Uterus (tissue), 4 donors: ENCODE results near the gene SEC24D. TPM values are rescaled to one million over a fixed set of nuclear protein-coding genes. Genes with fewer than 3 reads are reported as not detected.

Experiments
- DNase-seq, 2 donors: peaks; one replicate each; pipeline ENCODE4 v3.0.0-alpha.2; 2019 to 2020
- H3K27ac ChIP-seq, 2 donors: fragments of 200-600 bp; sonication (generic); 1 replicate in 1 of 2; 2 replicates in 1 of 2; pipeline ENCODE4 v1.5.1; 2016 to 2018
- H3K27me3 ChIP-seq, 2 donors: fragments of 200-600 bp; sonication (generic); one replicate each; pipeline ENCODE4 v1.5.1; 2018 to 2019; ENCODE audit warnings: control low read depth in 1 of 2
- H3K36me3 ChIP-seq, 2 donors: fragments of 200-600 bp; sonication (generic); one replicate each; pipeline ENCODE4 v1.5.1; 2019; ENCODE audit warnings: control low read depth in 1 of 2
- H3K4me1 ChIP-seq, 2 donors: fragments of 200-600 bp; sonication (generic); one replicate each; pipeline ENCODE4 v1.5.1; 2018 to 2019; ENCODE audit warnings: control low read depth in 1 of 2
- H3K4me3 ChIP-seq, 2 donors: fragments of 200-600 bp; sonication (generic); 1 replicate in 1 of 2; 2 replicates in 1 of 2; pipeline ENCODE4 v1.5.1; 2018 to 2019; ENCODE audit warnings: mild to moderate bottlenecking in 1 of 2
- H3K9me3 ChIP-seq, 2 donors: fragments of 200-600 bp; sonication (generic); one replicate each; pipeline ENCODE4 v1.5.1; 2019; ENCODE audit warnings: control low read depth in 1 of 2
- POLR2A ChIP-seq, 2 donors: fragments of 450-650 bp; IDR thresholded peaks; one replicate each; pipeline ENCODE4 v1.6.1; 2016; ENCODE audit warnings: antibody characterized with exemption in 2 of 2, mild to moderate bottlenecking in 1 of 2, moderate library complexity in 1 of 2
- intact Hi-C: fragments of 100-400 bp; cut with DNase I; formaldehyde crosslinking; loops from one replicate; pipeline ENCODE4 v1.15.1; 2023; ENCODE audit warnings: low total_unique reads
- total RNA-seq, 4 donors: library from RNA; depleted of rRNA in 3 of 4; stranded (reverse); fragments of >200 nt in 3 of 4; gene quantifications; one replicate each; pipeline versions ENCODE4 v1.1.0 to v1.2.4, GENCODE V29; 2014 to 2023
- TF ChIP-seq, protein P1 (sequence below), 4 experiments: fragments of 200-600 bp in 2 of 4; fragments of 450-650 bp in 2 of 4; sonication (generic) in 2 of 4; IDR thresholded peaks; one replicate each; pipeline ENCODE4 v1.5.1; 2016 to 2019; ENCODE audit warnings: antibody characterized with exemption in 4 of 4, mild to moderate bottlenecking in 2 of 4, moderate library complexity in 1 of 4
- donor health status: DM: yes; HTN: yes; CAD: no.

Gene SEC24D
- total RNA-seq, 4 donors from 2014 or later: 26.1 to 107 (median 61.0) TPM

DNA sequence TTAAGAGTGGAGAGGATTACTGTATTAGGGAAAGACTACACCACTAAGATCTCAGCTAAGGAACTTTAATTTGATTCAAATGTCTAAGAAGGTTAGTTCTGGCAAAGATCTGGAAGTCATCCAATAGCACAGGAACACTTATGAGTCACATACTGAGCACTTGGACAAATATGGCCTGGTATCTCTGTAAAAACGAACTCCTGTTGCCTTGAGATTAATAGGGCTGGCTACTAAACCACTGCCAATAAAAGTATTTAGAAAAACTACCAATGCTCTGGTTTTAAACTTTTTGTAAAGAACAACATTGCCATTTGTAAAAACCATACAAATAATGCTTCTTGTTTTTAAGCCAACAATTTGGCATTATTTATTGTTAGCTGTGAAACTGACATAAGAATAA is 70.5 kb downstream of the SEC24D start:
- Histone ChIP-seq H3K36me3 (no peaks in the 10 kb centered on the region), H3K4me3 (no peak overlapping the region), H3K4me1 (peaks cover 0 to 36% of the 10 kb centered on the region in 2 donors), H3K27ac (peak overlapping the region; percentile 86 to 97), H3K27me3 (no peaks in the 10 kb centered on the region), H3K9me3 (no peaks in the 10 kb centered on the region)
- intact Hi-C loops: loop anchor here (10.0 kb wide), 1 partner anchor 119 kb away; the partner anchor contains the start of gene SYNPO2
- no peak for TF ChIP-seq POLR2A (IDR thresholded peaks at IDR 0.05)
- TF ChIP-seq, protein P1, sequence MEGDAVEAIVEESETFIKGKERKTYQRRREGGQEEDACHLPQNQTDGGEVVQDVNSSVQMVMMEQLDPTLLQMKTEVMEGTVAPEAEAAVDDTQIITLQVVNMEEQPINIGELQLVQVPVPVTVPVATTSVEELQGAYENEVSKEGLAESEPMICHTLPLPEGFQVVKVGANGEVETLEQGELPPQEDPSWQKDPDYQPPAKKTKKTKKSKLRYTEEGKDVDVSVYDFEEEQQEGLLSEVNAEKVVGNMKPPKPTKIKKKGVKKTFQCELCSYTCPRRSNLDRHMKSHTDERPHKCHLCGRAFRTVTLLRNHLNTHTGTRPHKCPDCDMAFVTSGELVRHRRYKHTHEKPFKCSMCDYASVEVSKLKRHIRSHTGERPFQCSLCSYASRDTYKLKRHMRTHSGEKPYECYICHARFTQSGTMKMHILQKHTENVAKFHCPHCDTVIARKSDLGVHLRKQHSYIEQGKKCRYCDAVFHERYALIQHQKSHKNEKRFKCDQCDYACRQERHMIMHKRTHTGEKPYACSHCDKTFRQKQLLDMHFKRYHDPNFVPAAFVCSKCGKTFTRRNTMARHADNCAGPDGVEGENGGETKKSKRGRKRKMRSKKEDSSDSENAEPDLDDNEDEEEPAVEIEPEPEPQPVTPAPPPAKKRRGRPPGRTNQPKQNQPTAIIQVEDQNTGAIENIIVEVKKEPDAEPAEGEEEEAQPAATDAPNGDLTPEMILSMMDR (IDR thresholded peaks at IDR 0.05): no peak
- peak in 1 of 2 donors; percentile 52 for DNase-seq

DNA sequence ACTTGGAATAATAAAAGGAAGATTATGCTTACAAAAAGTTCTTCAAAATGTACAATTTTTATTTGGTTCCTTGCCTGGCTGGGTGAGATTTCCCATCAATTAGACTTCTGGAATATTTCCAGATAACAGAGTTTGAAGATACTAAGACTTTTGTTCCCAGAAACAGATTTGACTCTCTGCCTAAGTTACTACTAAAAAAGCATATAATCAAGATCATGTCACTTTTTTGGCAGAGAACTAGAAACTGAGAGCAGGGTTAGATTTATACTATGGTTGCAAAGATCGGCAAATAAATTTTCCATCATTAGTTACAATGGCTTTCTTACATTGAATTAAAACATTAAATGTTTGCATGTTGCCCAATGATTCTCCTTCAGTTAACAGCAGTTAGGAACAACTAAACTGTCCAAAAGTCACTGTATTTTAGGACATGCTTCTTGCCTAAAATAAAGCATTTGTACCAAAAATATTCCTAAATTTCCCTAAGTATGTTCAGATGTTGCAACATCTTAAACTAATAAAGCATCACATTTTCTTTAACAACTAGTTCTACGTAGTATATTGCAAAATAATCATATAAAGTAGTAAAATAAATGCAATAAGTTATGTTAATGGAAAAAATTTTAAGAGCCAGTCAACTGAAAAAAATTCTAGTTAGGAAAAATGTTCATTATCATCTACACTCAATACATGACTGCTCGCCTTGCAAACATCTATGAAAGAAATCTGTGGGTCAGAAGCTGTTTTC is 73.0 kb downstream of the SEC24D start:
- intact Hi-C loops: loop anchor here (10.0 kb wide), 1 partner anchor 122 kb away; the partner anchor contains the start of gene SYNPO2
- no peak overlapping the region for H3K4me3 ChIP-seq
- no peaks in the 10 kb centered on the region for H3K36me3 ChIP-seq
- DNase-seq: no peak
- no peaks in the 10 kb centered on the region for H3K27me3 ChIP-seq
- H3K27ac ChIP-seq: peak overlapping the region; percentile 86 to 97
- H3K4me1 ChIP-seq: peaks cover 0 to 36% of the 10 kb centered on the region in 2 donors
- TF ChIP-seq POLR2A (IDR thresholded peaks at IDR 0.05): no peak
- H3K9me3 ChIP-seq: no peaks in the 10 kb centered on the region

DNA sequence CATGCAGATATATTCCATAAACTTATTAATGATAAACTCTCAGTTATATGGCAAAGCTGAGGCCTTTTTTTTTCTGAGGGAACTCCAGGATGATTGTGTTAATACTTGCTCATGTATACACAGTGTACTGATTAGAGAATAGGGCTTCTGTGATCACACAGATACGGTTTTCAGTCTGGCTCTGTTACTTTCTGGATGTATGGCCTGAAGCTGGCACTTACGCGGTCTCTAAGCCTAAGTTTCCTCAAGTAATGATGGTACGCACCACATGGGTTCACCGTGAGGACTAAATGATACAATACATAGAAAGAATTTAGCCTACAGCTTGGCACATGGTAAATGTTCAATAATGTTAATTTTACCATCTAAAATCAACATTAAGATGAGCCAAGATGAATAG is 73.8 kb downstream of the SEC24D start:
- no peaks in the 10 kb centered on the region for H3K36me3 ChIP-seq
- peaks cover 1 to 36% of the 10 kb centered on the region in 2 donors for H3K4me1 ChIP-seq
- intact Hi-C loops: loop anchor here (10.0 kb wide), 1 partner anchor 123 kb away; the partner anchor contains the start of gene SYNPO2
- H3K4me3 ChIP-seq: no peak overlapping the region
- TF ChIP-seq, protein P1 (IDR thresholded peaks at IDR 0.05): no peak
- TF ChIP-seq POLR2A (IDR thresholded peaks at IDR 0.05): no peak
- no peaks in the 10 kb centered on the region for H3K9me3 ChIP-seq
- DNase-seq: no peak
- H3K27ac ChIP-seq: peak overlapping the region; percentile 86 to 97
- no peaks in the 10 kb centered on the region for H3K27me3 ChIP-seq

DNA sequence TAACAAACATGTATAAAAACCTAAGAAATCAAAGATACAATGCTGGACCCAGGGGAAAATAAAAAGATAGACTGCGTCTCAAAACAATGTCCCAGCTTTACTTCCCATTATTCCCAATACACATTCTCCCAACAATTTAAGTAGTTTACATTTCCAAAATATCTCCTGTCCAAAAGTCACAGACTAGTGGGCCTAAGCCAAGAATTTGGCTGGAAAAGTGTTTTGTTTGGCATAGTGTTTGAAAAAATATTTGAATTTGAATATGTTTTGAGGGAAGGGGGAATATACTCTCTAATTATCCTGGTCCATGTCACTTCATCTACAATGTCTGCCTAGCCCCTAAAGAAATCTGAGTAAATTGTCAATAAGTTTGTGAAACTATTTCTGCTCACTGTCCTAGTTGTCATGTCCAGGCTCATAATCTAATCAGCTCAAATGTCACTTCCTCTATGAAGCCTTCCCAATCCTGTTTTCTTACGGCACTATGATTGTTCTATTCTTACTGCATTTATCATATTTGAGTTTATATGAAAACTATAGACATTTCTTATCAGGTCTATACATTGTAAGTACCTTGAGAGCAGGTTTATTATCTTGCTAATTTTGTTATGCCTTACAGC is 74.4 kb downstream of the SEC24D start:
- Histone ChIP-seq H3K27ac (peak overlapping the region; percentile 86 to 97), H3K36me3 (no peaks in the 10 kb centered on the region), H3K27me3 (no peaks in the 10 kb centered on the region), H3K9me3 (no peaks in the 10 kb centered on the region), H3K4me3 (no peak overlapping the region), H3K4me1 (peaks cover 8 to 37% of the 10 kb centered on the region in 2 donors)
- DNase-seq: no peak
- intact Hi-C loops: loop anchor here (10.0 kb wide), 1 partner anchor 123 kb away; the partner anchor contains the start of gene SYNPO2
- no peak for TF ChIP-seq POLR2A (IDR thresholded peaks at IDR 0.05)
- TF ChIP-seq, protein P1 (IDR thresholded peaks at IDR 0.05): no peak

DNA sequence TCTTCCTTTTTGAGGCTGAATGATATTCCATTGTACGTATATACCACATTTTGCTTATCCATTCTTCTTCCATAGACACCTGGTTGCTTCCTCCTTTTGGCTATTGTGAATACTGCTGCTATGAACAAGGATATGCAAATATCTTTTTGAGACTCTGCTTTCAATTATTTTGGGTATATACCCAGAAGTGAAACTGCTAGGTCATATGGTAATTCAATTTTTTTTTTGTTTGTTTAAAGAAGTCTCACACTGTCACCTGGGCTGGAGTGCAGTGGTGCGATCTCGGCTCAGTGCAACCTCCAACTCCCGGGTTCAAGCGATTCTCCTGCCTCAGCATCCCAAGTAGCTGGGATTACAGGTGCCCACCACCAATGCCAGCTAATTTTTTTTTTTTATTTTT is 75.4 kb downstream of the SEC24D start:
- no peak overlapping the region for H3K4me3 ChIP-seq
- TF ChIP-seq POLR2A (IDR thresholded peaks at IDR 0.05): no peak
- TF ChIP-seq, protein P1 (IDR thresholded peaks at IDR 0.05): no peak
- H3K27me3 ChIP-seq: no peaks in the 10 kb centered on the region
- no peaks in the 10 kb centered on the region for H3K36me3 ChIP-seq
- peak overlapping the region; percentile 86 to 97 for H3K27ac ChIP-seq
- no peak for DNase-seq
- no peaks in the 10 kb centered on the region for H3K9me3 ChIP-seq
- H3K4me1 ChIP-seq: peaks cover 17 to 32% of the 10 kb centered on the region in 2 donors
- intact Hi-C loops: loop anchor here (10.0 kb wide), 1 partner anchor 124 kb away; the partner anchor contains the start of gene SYNPO2
